GM21529 (cell line): ENCODE results near the gene SNRNP27.
"Not testable (repeated sequence)": the region's sequence is repeated elsewhere in the genome, so short reads cannot be mapped to it uniquely, and the experiment has no call there.

Experiments used
- ATAC-seq: cut with Tn5 transposase; IDR thresholded peaks from one replicate; pipeline ENCODE4 v1.9.1; 2021; ENCODE audit not compliant: unreplicated experiment

Gene SNRNP27

DNA sequence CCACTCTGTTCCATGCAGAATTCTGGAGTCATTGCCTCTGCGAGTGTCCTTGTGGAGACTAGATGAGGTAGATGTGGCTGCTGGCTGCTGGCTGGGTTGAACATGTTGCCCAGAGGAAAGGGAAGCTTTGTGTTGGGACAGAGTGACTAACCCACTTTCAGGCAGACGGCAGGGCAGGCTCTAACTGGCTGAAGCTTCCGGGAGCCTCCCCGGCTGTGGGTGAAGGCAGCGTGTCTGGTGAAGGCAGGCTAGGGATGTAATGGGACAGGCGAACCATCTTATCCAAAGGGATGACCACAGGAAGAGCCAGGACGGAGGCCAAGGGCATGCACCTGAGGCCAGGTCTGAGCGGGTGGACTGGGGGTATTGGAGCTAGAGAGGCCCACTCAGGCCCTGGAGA is 51.7 kb downstream of the SNRNP27 start:
- no peak for ATAC-seq

DNA sequence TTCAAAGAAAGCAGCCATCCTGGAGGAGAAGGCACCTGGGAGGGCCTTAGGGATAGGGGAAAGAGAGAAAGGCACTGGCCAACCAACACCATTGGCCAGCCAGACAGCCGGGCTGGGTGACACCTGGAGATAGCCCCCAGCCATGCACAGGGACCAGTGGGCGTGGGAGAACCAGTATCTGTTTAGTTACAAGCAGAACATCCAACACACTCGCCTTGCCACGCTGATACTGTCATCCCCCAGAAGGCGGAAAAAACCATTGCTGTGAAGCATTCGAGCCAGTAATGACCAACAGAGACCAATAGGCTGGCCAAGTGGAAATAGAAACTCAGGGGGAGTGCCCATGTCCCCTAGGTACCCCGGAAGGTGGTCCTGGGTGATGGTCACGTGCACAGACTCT is 52.2 kb downstream of the SNRNP27 start:
- no peak for ATAC-seq

DNA sequence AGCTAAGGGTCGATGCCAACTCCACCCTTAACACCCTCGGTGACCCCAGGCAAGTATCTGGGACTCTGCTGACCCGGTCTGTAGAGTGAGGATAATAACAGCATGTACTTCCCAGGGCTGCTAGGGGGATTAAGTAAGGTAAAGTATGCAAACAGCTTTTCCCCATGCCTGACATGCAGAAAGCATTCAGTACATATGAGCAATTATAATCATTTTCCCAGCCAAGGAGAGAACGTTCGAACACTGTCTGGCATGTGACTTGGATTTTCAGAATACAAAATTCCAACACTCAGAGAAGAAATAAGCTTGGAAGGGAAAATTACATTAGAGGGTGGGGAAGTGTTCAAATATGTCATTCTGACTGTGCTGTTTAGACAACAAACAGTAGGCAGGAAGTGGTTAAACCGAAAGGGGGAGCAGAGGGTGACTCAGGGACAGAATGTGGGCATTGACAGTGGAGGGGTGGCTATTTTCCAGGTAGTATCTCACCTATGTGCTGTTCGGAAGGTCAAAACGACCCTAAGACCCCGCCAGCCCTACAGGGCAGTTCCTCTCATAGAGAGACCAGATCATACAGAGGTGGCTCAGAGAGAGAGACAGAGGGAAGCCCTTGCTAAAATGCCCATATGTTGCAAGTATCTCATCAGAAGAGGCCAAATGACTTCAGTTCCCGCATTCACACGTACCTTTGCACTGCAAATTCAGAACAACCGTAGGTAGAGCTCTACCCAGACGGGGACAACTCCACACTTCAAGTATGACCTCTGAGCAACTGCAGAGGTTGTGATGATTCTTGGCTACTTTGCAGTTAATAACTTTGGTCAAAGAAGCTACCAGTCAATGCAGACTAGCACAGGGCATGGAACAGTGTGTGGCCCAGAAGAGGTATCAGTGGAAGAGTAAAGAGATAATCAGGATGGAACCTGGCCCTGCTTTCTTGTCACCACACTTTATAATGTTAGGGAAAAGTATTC is 52.9 kb downstream of the SNRNP27 start:
- ATAC-seq = peak; percentile 91

DNA sequence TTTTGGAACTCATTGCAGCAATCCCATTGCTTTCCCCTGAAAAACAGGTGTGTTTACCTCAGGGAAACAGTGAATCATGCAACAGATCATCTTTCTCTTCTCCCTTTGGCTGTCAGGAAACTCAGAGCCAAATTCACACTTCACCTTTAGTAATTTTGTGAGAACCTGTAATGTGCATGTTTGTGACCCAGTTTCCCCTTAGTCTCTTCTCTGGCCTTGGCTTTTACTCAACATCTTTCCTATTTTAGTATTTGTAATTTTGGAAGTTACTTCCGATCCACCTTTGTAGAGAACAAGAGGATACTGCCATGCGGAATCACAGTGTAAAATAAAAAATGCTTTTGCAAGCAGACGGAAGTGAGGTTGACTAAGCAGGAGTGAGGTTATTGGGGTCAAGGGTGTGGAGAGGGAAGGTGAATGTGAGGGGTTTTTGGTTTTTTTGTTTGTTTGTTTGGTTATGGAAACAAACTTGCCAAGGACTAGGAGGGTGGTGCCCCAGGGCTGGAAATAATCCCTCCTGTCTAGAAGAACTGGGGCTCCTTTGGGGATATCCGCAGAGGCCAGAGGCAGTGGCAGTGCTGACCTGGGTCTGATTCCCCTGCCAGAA is 53.7 kb downstream of the SNRNP27 start:
- no peak for ATAC-seq

DNA sequence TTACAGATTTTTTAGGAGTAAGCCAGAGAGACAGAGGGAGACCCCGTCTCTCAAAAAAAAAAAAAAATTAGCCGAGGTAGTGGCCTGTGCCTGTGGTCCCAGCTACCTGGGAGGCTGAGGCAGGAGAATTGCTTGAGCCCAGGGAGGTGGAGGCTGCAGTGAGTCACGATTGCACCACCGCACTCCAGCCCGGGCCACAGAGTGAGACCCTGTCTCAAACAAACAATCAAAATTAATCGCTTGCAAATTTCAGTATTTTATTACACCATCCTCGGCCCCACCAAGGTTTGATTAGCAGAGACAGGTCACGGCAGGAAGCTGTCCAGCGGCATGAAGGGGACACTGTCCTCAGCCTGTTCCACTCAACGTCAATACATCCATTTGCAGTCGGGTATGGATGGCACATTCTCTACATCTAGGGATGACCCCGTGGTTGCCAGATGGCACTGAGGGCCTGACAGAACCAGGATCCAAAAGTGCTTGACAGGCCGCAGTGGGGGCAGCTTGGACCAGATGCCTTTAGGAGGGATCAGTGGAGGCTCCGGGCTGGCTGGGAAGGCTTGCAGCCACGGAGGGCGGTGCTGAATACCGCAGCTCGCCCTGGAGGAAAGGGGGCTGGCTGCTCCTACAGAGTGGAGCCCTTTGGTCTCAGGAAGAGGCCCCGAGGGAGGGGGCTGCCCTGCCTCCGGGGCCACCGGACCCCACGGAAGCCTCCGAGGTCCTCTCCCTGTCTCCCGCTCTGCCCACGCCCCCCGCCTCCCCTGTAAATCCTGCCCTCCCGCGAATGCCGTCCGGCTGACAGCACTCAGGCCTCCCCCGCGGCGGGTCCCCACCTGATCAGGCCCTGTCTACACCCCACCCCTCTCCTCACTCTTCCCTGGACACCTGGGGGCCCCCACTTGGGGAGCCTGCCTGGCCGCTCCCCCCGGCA is 54.5 kb downstream of the SNRNP27 start:
- no peak for ATAC-seq

DNA sequence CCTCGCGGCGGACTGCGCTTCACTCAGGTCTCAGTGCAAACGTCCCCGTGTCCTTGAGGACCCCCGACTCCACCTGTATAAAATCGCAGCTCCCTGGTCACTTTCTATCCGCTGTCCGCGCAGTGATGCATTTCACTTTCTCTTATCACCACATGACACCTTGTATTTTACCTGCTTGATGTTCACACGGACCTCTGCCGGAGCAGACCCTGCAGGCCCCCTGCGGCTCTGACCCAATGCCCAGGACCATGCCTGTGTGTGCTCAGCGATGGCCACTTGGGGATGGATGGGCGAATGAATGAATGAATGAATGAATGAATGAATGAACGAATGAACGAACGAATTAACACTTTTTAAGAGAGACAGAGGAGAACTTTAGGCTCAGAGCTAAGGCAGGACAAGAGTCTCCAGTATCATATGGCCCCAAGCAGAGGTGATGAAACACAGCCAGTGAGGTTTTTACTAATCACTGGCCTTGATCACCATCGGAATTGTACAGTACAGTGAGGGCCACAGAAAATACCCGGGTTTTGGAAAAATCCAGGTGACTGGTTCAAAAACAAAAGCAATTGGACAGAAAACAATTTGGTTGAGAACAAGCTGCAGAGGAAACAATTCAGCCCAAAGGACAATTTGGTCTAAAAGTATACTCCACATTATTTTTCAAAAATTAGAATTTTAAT is 55.3 kb downstream of the SNRNP27 start:
- ATAC-seq = no peak

DNA sequence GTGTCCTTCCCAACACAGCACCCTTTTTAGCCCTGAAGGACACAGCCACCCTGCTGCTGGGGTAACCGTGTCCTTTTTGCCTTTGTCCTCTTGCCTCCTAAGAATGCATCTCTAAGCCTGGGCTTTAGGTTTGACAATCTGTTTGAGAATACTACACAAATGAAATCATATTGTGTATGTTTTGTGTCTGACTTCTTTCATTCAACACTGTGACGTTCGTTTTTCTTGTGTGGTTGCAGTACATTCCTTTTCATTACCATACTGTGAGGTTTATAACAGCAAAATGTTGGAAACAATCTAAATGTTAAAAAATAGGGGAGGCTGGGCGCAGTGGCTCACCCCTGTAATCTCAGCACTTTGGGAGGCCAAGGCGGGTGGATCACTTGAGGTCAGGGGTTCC is 56.5 kb downstream of the SNRNP27 start:
- no peak for ATAC-seq

DNA sequence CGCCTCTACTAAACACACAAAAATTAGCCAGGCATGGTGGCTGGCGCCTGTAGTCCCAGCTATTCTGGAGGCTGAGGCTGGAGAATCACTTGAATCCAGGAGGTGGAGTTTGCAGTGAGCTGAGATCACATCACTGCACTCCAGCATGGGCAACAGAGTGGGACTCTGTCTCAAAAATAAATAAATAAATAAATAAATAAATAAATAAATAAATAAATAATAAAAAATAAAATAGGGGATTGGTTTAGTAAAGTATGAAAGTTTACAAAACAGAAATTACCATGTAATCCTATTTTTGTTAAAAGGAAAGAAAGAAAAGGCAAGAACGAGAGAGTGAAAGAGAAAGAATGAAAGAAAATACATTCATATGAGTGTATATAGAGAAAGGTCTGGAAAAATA is 56.9 kb downstream of the SNRNP27 start:
- not testable (repeated sequence) for ATAC-seq

DNA sequence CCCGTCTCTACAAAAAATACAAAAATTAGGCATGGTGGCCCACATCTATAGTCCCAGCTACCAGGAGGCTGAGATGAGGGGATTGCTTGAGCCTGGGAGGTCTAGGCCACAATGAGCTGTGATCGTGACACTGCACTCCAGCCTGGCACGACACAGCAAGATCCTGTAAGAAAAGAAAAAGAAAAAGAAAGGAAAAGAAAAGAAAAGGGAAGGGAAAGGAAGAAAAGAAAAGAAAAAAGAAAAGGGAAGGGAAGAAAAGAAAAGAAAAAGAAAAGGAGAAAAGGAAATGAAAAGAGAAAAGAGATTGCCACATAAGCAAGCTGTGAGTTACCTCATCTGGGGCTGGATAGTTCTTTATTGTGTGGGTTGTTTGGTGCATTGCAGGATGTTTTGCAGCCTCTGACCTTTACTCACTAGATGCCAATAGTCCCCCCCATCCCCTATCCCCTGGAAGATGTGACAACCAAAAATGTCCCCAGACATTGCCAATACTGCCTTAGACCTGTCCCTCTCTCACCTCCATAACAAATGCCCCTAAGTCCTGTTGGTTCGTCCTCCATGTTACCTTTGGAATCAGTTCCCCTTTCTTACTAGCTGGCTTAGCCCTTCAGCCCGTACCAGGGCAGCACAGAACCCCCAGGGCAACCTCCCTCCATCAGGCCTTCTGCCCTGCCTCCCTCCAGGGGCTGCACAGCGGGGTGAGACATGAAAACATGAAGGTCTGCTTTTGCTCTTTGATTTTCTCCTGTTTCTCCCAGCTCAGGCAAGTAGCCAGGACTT is 58.8 kb downstream of the SNRNP27 start:
- no peak for ATAC-seq

DNA sequence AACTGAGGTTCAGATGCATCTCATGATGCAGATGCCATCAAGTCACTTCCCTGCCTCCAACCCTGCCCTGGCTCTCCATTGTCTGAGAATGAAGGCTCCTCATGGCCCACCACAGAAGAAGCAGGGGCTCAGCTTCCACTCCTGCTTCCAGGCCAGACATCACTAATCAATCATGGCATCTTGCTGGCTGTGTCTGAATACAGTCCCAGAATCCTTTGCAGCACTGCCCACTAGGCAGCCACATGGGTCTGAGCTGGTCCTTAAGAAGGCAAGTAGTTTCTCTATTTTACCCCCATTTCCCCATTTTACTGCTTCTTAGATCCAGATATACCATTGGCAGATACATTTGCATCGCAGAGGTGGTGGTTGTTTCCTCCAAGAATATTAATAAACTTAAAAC is 60.3 kb downstream of the SNRNP27 start:
- no peak for ATAC-seq
